GM21526 (cell line): ENCODE results near the gene C19orf47.
"Not testable (repeated sequence)": the region's sequence is repeated elsewhere in the genome, so short reads cannot be mapped to it uniquely, and the experiment has no call there.

Experiments
- ATAC-seq: cut with Tn5 transposase; IDR thresholded peaks from one replicate; pipeline ENCODE4 v1.9.1; 2021; ENCODE audit warnings: moderate library complexity; ENCODE audit not compliant: unreplicated experiment, low FRiP score

C19orf47 gene

DNA sequence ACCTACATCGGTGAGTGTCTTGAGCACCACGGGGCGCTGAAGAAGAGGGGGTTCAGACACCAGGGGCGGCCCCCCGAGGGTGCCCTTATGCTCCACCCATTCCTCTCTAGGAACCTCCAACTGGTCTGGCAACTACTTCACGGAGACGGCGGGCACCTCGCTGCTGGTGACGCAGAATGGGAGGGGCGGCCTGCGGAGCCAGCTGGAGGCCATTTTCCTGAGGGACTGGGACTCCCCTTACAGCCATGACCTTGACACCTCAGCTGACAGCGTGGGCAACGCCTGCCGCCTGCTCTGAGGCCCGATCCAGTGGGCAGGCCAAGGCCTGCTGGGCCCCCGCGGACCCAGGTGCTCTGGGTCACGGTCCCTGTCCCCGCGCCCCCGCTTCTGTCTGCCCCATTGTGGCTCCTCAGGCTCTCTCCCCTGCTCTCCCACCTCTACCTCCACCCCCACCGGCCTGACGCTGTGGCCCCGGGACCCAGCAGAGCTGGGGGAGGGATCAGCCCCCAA lies 29.7 kb upstream of the C19orf47 start:
- ATAC-seq = no peak

DNA sequence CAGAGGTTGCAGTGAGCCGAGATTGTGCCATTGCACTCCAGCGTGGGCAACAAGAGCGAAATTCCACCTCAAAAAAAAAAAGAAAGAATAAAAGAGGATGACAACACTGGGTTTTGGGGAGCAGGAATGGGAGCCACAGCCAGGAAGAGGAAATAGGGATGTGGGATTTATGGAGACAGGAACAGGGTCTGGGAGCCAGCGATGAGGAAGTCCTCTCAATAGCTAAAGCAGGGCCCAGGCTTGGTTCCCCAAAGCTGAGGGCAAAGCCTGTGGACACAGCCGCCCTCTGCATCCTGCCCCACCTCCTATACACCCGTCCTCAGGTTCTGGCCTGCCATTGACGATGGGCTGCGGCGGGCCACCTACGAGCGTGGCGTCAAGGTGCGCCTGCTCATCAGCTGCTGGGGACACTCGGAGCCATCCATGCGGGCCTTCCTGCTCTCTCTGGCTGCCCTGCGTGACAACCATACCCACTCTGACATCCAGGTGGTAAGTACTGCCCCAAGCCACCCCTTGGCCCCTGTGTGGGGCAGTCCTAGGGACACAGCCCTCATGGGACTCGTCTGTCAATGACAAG lies 28.2 kb upstream of the C19orf47 start:
- no peak for ATAC-seq

DNA sequence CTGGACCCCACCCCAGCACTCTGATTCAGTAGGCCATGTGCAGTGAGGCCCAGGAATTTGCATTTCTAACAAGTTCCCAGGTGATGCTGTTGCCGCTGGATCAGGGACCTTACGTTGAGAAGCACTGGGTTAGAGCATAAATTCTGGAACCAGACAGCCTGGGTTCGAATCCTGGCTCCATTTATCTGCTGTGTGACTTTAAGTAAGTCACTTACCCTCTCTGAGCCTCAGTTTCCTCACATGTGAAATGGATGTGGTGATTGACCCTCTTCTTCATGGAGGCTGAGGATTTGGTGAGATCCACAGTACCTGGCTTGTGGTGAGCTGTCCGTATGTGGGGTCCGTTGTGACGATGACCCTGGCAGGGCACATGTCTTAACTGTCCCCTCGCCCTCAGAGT lies 25.9 kb upstream of the C19orf47 start:
- no peak for ATAC-seq

DNA sequence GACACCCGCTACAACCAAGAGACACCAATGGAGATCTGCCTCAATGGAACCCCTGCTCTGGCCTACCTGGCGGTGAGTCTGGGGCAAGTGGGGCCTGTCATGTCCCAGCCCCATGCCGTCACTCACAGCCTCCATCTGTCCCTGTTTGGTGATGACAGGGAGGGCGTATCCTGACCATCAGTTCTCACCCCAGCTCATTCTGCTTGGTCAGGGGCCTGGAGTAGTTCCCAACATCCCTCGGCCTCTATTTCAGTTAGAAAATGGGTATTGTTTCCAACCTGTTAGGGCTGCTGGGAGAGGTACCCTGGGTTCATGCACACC lies 23.6 kb upstream of the C19orf47 start:
- no peak for ATAC-seq

DNA sequence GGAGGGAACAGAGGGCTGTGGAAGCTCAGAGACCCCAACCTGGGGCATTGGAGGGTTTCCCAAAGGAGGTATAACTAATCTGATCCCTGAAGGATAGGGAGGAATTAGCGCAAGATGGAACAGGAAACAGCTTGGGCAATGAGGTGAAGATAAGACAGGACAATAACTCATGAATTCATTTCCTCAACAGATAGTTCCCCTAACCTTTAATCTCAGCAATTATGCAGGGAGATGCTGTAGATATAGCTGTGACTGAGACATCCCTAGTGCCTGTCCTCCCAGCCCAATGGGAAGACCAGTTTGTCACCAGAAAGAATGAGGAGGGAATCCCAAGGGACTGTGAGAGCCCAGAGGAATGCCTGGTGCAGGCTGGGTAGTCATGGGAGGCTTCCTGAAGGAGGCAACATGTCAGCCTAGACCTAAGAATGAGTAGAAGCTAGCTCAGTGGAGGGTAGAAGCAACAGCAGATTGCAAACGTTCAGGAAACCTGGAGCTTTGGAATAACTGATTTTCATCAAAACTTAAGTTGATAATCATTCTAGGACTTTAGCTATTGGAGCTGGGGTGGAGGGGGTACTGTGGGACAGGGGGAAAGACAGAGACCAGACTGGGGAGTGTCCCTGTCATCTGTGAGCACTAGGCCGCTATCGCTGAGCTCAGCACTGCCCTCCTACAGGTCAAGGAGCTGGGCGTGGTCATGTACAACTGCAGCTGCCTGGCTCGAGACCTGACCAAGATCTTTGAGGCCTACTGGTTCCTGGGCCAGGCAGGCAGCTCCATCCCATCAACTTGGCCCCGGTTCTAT lies 23.0 kb upstream of the C19orf47 start:
- ATAC-seq = no peak

DNA sequence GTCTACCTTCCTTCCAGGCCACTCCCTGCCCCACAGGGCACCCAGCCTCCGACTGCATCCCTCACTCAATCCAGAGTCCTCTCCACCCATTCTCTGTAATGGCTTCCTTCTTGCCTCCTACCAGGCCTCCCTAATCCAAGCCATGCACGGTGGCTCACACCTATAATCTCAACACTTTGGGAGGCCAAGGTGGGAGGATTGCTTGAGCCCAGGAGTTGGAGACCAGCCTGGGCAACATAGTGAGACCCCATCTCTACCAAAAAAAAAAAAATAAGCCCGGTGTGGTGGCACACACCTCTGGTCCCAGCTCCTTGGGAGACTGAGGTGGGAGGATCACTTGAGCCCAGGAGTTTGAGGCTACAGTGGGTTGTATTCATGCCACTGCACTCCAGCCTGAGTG lies 22.1 kb upstream of the C19orf47 start:
- ATAC-seq = not testable (repeated sequence)

DNA sequence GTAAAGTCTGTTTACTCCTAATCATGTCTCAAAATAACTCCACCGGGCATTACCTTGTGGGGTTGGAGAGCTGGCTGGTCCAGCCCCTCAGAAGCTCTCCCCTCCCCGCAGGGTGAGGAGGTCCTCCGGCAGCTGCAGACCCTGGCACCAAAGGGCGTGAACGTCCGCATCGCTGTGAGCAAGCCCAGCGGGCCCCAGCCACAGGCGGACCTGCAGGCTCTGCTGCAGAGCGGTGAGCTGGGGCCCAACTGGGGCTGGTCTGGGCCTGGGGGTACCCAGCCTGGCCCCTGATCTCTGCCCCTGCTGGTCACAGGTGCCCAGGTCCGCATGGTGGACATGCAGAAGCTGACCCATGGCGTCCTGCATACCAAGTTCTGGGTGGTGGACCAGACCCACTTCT lies 21.6 kb upstream of the C19orf47 start:
- no peak for ATAC-seq

DNA sequence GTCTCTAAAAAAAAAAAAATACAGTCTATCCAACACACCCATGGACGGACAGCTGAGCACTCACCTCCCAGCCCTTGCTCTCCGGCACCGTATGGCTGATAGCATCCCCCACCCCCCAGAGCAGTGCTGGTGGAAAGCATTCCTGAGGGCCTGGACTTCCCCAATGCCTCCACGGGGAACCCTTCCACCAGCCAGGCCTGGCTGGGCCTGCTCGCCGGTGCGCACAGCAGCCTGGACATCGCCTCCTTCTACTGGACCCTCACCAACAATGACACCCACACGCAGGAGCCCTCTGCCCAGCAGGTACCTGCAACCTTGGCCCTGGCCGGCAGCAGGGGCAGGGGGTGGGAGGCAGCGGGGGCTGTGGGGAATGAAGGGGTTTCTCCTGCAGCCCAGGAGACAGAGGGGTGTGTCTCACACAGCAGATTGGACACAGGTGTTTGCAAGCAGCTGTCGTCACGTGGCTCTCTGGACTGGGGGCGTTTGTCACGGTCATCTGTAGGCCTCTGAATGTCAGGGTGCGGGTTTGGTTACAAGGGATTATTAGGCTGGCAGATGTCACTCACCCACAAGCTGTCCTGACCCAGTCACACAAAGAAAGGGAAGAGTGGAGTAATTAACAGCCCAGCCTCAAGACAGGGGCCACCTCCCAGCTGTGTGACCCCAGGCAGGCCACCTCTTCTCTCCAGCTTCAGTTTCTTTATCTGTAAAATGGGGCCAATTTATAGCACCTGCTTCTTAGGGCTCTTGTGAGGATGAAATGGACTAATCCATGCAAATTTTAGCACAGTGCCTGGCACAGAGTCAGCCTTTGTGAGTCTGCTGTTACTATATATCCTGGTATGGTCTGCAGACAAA lies 19.6 kb upstream of the C19orf47 start:
- ATAC-seq = no peak

DNA sequence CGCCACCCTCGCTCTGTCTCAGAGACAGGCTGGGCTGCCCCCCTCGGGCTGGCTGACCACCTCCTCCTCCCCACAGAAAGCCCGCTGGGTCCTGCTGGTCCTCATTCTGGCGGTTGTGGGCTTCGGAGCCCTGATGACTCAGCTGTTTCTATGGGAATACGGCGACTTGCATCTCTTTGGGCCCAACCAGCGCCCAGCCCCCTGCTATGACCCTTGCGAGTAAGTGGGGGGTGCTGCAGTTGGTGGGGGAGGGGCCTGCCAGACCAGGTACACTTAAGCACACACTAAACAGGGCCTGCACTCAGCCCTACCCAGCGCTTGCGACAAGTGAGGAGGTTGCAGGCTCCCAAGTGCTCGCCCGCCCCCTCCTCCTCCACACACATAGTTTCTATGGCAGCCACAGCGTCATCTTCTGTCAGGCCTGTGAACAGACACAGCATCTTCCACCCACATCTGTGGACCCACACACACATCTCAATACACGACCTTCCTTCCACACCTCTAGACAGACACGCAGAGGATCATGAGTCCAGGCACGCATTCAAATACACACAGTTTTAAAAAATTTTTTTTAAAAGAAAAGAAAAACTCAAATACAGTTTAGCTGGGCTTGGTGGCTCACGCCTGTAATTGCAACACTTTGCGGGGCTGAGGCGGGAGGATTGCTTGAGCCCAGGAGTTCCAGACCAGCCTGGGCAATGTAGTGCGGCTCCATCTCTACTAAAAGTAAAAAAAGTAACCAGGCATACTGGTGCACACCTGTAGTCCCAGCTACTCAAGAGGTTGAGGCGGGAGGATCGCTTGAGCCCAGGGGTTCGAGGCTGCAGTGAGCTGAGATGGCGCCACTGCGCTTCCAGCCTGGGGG lies 18.7 kb upstream of the C19orf47 start:
- ATAC-seq = no peak

DNA sequence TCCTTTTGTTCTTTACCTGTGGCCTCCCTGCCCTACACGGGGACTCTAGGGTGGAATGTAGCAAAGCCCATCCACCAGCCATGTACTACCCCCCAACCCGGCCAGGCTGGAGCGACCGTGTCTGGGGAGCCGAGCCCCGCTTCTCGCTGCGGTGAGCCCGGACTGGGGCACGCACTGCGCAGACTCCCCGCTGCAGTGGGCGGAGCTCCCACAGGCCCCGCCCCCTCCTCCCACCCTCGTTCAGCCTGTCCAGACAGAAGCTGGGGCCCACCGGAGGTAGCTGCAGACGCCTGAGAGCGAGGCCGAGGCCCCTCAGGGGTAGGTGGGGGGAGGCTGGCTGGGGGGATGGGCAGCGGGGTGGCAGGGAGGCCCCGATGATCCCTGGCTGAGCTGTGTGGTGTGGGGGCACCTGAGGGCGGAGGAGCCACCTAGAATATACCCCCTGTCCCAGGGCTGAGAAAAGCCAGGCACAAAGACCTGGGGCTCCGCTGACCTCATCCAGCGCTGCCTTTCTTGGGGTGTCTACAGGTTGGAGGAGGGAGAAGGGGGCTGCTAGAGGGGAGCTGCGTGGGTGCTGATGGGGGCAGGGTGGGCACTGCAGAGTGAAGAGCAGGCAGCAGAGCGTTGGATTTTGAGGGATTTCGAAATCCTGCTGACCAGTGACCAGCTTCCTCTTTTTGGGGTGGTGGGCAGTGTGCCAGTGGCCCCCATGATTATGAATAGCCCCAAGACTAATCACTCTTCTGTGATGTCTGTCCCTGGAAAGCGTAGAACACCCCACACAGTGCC lies 17.6 kb upstream of the C19orf47 start:
- ATAC-seq = no peak

DNA sequence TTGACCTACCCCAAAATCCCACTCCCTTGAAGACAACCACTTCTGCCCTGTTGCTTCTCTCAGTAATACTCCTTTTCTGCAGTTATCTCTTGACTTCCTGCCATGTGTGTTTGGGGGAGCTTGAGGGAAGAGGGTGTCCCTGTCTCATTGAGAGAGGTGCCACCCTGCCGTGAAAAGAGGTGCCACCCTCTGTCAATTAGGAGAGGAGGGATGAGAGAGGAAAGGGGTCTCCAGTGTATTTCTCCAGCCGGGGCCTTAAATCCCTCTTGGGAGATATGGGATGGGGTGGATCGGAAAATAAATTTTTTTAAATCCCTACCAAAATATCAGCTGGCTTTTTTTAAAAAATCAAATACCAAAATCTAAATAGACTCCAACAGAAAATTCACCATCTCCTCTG lies 16.8 kb upstream of the C19orf47 start:
- ATAC-seq = no peak

DNA sequence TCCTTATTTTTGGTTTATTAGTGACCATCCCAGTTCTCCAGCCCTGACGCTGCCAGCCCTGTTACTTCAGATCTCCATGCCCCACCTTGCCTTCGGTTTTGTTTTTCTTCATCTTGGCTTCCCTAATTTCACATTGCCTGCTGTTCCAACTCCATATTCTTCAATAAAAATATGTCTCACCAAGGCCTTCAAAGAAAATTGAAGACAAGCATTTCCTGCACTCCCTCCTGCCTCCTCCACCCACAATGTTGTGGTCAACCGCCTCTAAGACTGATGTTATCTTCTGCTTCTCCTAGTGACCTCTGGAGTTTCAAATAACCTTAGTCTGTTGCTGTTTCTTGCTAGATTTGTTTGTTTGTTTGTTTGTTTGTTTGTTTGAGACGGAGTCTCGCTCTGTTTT lies 14.9 kb upstream of the C19orf47 start:
- ATAC-seq = no peak

DNA sequence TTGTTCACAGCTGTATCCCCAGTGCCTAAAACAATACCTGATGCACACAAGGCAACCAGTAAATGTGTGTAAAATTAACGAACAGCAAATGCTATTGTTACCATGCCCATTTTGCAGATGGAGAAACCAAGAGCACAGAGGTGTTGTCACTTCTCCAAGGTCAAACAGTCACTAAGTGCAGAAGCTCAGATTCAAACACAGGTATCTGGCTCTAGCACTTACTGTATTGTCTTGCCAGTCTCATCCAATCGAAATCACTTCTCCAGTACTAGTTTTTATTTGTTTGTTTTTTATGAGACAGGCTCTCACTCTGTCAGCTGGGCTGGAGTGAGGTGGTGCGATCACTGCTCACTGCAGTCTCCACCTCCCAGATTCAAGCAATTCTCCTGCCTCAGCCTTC lies 14.0 kb upstream of the C19orf47 start:
- no peak for ATAC-seq

DNA sequence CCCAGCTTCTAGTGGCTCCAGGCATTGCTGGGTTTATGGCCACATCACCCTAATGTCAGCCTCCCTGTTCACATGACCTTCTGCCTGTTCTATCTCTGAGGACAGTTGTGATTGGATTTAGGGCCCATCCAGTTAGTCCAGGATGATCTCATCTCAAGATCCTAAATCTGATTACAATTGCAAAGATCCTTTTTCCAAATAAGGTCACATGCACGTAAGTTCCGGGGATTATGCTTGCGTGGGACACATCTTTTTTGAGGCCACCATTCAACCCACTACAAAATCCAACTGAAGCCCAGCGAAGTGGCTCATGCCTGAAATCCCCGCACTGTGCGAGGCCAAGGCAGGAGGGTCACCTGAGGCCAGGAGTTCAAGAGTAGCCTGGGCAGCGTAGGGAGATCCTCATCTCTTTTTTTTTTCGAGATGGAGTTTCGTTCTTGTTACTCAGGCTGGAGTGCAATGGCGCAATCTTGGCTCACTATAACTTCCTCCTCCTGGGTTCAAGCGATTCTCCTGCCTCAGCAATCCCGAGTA lies 12.6 kb upstream of the C19orf47 start:
- no peak for ATAC-seq

DNA sequence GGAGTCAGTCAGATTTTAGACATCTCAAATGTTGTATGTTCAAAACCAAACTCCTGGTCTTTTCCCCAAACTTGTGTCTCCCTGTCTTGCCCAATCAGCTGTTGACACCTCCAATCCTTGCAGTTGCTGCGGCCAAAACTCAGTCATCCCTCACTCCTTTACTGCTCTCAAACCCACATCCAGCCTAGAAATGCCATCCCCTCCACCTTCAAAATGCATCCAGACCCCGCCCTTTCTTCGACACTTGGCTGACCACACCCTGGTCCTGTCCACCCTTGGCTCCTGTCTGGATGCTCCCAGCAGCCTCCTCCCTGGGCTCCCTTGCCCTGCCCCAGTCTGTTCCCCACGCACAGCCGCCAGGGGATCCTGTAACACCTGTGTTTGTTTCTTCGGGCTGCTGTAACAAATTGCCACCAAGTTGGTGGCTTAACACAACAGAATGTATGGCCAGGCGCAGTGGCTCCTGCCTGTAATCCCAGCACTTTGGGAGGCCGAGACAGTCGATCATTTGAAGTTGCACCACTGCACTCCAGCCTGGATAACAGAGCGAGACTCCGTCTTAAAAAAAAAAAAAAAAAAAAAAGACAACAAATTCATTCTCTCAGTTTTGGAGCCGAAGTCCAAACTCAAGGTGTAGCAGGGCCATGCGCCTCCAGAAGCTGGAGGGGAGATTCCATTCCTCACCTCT lies 12.0 kb upstream of the C19orf47 start:
- no peak for ATAC-seq

DNA sequence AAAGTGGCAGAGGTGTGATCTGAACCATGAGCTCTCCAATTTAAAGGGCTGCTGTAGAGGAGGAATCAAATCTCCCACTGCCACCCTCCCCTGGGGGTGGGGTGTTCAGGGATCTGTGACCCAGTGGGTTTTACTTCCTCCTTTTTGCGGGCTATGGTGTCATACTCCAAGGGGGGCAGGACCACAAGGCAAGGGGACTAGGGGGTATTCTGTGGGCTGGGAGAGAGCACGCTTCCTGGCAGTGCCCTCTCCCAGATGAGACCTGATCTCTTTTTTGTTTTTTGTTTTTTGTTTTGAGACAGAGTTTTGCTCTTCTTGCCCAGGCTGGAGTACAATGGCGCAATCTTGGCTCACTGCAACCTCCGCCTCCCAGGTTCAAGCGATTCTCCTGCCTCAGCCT lies 10.6 kb upstream of the C19orf47 start:
- ATAC-seq = no peak

DNA sequence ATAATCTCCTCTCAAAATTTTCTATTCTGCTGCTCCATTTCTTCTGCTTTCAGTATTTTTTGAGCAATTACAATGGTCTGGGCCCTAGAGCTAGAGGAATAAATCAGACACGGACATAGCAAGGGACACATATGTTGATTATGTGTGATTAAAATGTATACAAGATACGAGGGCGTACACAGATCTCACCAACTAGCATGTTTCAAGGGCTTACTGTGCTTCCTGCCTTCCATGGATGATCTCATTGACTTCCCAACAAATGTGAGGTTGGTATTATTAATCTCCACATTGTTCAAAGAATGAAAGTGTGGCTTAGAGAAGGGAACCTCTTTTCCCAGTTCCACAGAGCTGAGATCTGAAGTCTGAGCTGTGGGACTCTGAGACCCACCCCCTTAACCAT lies 9.4 kb upstream of the C19orf47 start:
- ATAC-seq = no peak

DNA sequence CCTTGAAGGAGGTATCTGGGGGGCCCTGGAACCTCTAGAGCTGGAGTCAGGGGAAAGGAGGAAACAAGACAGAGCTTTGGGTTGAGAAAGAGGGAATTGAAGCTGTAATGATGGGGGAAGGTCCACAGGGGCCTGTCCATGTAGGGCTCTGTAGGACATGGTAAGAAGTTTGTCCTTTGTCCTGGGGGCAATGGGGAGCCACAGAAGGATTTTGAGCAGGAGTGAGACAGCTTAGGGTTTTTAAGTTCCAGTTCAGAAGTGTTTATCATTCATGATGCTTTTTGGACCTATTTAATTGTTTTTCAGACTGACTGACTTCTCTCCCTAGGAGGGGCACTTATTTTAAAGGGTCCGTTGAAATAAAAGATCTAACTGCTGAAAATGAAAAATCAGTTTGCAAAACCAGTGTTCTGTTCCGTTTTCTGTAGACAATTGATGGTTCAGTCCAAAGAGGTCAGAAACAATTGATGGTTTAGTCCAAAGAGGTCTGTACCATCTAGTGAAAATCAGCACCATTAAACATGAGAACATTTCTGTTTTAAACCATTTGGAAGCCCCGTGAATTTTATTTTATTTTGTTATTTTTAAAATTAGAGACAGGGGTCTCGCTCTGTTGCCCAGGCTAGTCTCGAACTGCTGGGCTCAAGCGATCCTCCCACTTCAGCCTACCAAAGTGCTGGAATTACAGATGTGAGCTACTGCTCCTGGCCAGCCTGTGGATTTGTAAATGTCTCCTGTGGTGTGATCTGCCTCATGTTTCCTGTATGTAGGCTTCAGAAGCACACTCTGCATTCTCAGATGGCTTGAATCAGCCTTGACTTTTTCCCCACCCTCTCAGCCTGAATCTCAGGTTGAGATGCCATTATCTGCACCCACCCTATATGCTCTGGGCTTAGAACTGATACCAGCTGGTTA lies 8.7 kb upstream of the C19orf47 start:
- no peak for ATAC-seq
